ENCODE data around the gene PARD6B.
"Not testable (repeated sequence)": the region's sequence is repeated elsewhere in the genome, so short reads cannot be mapped to it uniquely, and the experiment has no call there.

PARD6B gene

DNA sequence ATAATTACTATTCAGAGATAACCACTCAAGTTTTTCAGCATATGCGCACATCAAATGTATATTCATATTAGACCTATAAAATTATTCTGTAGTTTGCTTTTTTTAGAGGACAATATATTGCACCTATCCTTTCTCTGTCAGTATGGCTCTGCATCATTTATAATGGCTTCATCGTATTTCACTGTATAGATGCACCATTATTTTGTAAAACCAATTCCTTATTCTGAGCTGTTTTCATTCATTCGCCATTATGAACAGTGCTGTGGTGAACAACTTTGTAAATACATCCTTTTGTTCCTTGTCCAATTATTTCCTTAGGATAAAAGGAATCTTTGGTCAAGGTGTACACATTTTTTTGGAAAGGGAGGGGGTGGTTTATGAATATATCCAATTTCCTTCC, 34.3 kb downstream of the PARD6B start:
- Mint-ChIP-seq H3K4me1 (peaks cover 51% of the 10 kb centered on the region), H3K36me3 (ENCODE audit: low read depth) (no peaks in the 10 kb centered on the region), H3K4me3 (no peak overlapping the region), H3K9me3 (no peaks in the 10 kb centered on the region), H3K27me3 (ENCODE audit: low read depth, poor library complexity) (peaks cover 9% of the 10 kb centered on the region), H3K27ac (no peak overlapping the region)
- TF ChIP-seq, protein P1, sequence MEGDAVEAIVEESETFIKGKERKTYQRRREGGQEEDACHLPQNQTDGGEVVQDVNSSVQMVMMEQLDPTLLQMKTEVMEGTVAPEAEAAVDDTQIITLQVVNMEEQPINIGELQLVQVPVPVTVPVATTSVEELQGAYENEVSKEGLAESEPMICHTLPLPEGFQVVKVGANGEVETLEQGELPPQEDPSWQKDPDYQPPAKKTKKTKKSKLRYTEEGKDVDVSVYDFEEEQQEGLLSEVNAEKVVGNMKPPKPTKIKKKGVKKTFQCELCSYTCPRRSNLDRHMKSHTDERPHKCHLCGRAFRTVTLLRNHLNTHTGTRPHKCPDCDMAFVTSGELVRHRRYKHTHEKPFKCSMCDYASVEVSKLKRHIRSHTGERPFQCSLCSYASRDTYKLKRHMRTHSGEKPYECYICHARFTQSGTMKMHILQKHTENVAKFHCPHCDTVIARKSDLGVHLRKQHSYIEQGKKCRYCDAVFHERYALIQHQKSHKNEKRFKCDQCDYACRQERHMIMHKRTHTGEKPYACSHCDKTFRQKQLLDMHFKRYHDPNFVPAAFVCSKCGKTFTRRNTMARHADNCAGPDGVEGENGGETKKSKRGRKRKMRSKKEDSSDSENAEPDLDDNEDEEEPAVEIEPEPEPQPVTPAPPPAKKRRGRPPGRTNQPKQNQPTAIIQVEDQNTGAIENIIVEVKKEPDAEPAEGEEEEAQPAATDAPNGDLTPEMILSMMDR (IDR thresholded peaks at IDR 0.05), result no peak
- no peak for DNase-seq

DNA sequence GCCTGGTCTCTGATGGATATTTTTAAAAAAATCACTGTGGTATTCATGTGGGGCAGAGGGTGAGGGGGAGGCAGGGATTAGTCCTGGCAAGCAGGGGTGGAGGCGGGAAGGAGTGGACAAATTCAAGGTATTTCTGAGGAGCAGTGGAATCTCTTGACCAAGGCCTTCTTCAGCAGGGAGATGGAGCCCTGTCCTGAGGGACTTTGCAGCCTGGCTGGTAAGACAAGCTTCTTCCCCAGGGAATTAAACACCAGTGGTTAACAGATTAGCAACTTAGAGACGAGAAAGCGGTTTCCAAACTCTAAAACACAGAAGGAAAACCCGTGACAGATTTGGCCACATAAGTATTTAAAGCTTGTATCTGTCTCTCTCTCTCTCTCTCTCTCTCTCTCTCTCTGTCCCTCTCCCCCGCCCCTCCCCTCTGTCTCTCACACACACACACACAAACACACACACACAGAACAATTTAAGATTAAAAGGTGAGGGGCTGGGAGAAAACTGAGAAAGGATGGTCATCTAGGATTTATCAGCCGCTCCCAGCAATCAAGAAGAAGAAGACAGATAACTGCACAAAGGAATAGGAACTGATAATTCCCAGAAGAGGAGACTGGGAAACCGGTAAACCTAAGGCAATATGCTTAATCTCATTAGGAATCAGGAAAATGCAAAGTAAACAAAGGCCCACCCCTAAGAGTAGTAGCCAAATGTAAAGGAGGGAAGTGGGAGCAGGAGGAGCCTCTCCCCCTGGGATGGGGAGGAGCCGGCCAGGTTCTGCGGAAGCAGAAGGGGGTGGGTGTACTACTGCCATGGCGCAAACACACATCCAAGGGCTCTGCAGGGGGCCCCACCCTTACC, 35.8 kb downstream of the PARD6B start:
- not testable (repeated sequence) for DNase-seq; H3K4me3 Mint-ChIP-seq; H3K9me3 Mint-ChIP-seq; H3K36me3 Mint-ChIP-seq (ENCODE audit: low read depth); H3K27me3 Mint-ChIP-seq (ENCODE audit: low read depth, poor library complexity)
- Mint-ChIP-seq H3K27ac (peak overlapping the region; percentile 30), H3K4me1 (peaks cover 40% of the 10 kb centered on the region)

DNA sequence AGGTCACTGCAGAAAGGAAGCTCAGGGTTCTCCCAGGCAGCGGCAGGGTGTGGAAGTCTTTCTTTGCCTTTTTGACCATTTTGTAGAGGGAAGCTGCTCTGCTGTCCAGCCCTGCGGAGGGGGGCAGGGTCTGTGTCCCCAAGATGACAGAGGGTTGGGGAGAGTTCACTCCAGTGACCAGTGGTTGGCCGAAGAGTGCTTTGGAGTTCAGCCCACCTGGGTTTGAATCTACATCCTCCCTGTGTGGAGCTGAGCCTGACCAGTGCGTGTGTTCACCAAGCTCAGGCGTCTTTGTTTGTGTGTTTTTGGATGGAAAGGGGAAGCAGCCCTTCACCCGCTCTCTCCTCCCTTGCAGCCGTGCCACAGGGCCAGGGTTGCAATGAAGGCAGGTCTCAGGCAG, 37.6 kb downstream of the PARD6B start:
- H3K4me1 Mint-ChIP-seq, result peaks cover 27% of the 10 kb centered on the region
- not testable (repeated sequence) for H3K4me3 Mint-ChIP-seq; H3K9me3 Mint-ChIP-seq; H3K36me3 Mint-ChIP-seq (ENCODE audit: low read depth); DNase-seq; H3K27me3 Mint-ChIP-seq (ENCODE audit: low read depth, poor library complexity); H3K27ac Mint-ChIP-seq

DNA sequence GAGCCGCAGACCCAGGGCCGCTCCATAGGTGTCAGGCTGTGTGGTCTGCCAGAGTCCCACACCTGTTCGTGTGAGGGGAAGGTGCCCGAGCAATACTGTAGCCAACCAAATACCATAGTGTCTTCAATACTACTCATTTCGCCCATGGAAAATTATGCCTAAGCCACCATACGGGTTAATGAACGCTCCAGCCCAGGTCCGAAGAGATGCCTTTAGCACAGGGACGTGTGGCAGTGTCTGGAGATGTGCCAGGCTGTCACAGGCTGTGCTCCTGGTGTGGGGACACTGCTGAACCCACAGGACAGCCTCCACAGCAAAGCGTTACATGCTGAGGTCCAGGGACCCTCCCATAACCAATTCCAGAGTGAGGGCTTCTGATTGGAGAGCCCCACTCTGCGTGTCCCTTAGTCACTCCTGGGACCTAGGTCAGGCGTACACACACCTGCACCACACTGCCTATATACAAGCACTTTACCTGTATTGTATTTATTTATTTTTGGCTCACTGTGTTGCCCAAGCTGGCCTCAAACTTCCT, 38.2 kb downstream of the PARD6B start:
- not testable (repeated sequence) for DNase-seq; H3K27ac Mint-ChIP-seq; H3K36me3 Mint-ChIP-seq (ENCODE audit: low read depth); H3K4me3 Mint-ChIP-seq; H3K27me3 Mint-ChIP-seq (ENCODE audit: low read depth, poor library complexity); H3K9me3 Mint-ChIP-seq
- peaks cover 21% of the 10 kb centered on the region for H3K4me1 Mint-ChIP-seq

DNA sequence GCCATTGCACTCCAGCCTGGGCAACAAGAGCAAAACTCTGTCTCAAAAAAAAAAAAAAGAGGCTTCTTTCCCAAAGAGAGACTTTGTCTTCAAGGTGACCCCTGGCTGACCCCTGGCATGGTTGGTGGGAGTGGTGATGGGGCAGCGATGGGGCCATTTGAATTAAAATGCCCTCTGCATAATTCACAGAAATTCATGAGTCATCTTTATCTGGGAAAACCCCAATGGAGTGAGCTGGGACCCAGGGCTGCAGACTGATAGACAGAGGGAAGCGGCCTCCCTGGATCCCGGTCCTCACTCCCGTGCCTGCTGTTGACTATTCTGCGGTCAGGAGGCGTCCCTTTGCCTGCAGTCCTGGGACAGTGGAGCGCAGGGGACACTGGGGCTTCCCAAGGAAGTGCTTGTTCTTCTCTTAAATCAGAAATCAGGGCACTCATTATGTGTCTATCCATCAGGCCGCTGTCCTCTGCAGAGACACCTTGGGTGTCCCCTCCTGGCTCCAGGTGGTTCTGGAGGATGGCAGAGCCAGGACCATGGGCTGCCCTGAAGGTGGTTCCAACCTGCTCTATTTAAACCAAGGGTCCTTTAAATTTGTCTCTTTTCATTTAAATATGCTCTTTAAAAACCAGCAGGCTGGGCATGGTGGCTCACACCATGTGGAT, 40.2 kb downstream of the PARD6B start:
- not testable (repeated sequence) for H3K27ac Mint-ChIP-seq; H3K9me3 Mint-ChIP-seq; DNase-seq; H3K4me3 Mint-ChIP-seq; H3K36me3 Mint-ChIP-seq (ENCODE audit: low read depth)
- peaks cover 11% of the 10 kb centered on the region for H3K27me3 Mint-ChIP-seq (ENCODE audit: low read depth, poor library complexity)
- peaks cover 19% of the 10 kb centered on the region for H3K4me1 Mint-ChIP-seq

DNA sequence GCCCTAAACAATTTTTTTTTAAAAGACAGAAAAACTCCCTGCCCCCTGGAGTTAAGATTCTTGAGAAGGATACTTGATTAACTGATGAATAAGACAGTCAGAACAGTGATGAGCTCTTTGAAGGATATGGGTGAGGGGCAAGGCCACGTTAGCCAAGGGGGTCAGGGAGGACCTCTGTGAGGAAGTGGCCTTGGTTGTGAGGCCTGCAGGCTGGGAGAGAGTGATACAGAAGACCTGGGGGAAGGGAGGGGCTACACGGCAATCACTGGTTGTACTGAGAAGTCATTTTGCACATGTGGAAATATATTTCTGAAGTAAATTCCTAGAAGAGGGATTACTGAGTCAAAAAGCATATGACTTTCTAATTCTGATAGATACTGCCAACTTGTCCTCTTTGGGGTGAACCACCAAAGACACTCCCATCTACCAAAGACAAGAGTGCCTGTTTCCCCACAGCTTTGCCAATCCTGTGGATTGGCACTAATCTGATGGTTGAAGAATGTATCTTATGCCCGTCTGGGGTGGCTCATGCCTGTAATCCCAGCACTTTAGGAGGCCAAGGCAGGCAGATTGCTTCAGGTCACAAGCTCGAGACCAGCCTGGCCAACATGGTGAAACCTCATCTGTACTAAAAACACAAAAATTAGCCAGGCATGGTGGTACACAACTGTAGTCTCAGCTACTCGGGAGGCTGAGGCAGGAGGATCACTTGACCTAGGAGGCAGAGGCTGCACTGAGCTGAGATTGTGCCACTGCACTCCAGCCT, 41.2 kb downstream of the PARD6B start:
- H3K9me3 Mint-ChIP-seq, result no peaks in the 10 kb centered on the region
- H3K4me1 Mint-ChIP-seq, result peaks cover 10% of the 10 kb centered on the region
- H3K36me3 Mint-ChIP-seq (ENCODE audit: low read depth), result no peaks in the 10 kb centered on the region
- H3K4me3 Mint-ChIP-seq, result no peak overlapping the region
- TF ChIP-seq, protein P1 (IDR thresholded peaks at IDR 0.05), result no peak
- DNase-seq, result no peak
- H3K27me3 Mint-ChIP-seq (ENCODE audit: low read depth, poor library complexity), result peaks cover 7% of the 10 kb centered on the region
- no peak overlapping the region for H3K27ac Mint-ChIP-seq

DNA sequence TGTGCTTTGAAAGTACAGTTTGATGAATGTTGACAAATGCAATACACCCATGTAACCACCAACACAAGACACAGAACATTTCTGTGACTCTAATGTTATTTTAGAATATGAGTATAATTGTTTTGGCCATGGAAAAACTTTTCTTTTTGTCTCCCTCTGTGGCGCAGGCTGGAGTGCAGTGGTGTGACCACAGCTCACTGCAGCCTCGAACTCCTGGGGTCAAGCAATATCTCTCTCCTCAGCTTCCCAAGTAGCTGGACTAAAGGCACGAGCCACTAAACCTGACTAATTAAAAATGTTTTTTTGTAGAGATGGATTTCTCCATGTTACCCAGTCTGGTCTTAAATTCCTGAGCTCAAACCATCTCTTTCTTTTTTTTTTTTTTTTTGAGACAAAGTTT, 43.1 kb downstream of the PARD6B start:
- DNase-seq, result no peak
- H3K36me3 Mint-ChIP-seq (ENCODE audit: low read depth), result no peaks in the 10 kb centered on the region
- H3K27me3 Mint-ChIP-seq (ENCODE audit: low read depth, poor library complexity), result peaks cover 17% of the 10 kb centered on the region
- H3K27ac Mint-ChIP-seq, result no peak overlapping the region
- H3K4me1 Mint-ChIP-seq, result peaks cover 5% of the 10 kb centered on the region
- no peaks in the 10 kb centered on the region for H3K9me3 Mint-ChIP-seq
- TF ChIP-seq, protein P1 (IDR thresholded peaks at IDR 0.05), result no peak
- no peak overlapping the region for H3K4me3 Mint-ChIP-seq
